Type B pancreatic cell (in vitro differentiated cells): Measurements from ENCODE around the gene GANC. TPM values are rescaled to one million over a fixed set of nuclear protein-coding genes. Genes with fewer than 3 reads are reported as not detected.

ENCODE experiments used
- DNase-seq: peaks from one replicate; pipeline ENCODE4 v3.0.0; 2021; ENCODE audit warnings: mixed read lengths; ENCODE audit not compliant: unreplicated experiment; ENCODE audit errors: extremely low spot score
- H3K27ac Mint-ChIP-seq: 2 replicates; pipeline ENCODE4 v1.8.0; 2021; ENCODE audit warnings: mild to moderate bottlenecking, mixed read lengths
- H3K27me3 Mint-ChIP-seq: 2 replicates; pipeline ENCODE4 v1.8.0; 2021; ENCODE audit warnings: mixed read lengths
- H3K36me3 Mint-ChIP-seq: 2 replicates; pipeline ENCODE4 v1.8.0; 2021; ENCODE audit warnings: mixed read lengths
- H3K4me1 Mint-ChIP-seq: one replicate; pipeline ENCODE4 v1.8.0; 2021; ENCODE audit warnings: mixed read lengths; ENCODE audit not compliant: unreplicated experiment
- H3K4me3 Mint-ChIP-seq: 2 replicates; pipeline ENCODE4 v1.8.0; 2021; ENCODE audit warnings: mild to moderate bottlenecking, mixed read lengths
- H3K9me3 Mint-ChIP-seq: 2 replicates; pipeline ENCODE4 v1.8.0; 2021; ENCODE audit warnings: mixed read lengths
- total RNA-seq: library from RNA; stranded (reverse); gene quantifications from 2 replicates; pipeline ENCODE4 v1.2.1, GENCODE V29; 2021; ENCODE audit warnings: low replicate concordance
- TF ChIP-seq, protein P1 (sequence below): fragments of 200-600 bp; sonication (generic); conservative IDR thresholded peaks from 2 replicates; pipeline ENCODE4 v1.5.0; 2021; ENCODE audit warnings: antibody characterized with exemption, mild to moderate bottlenecking

GANC gene
- total RNA-seq, 1 donor from 2014 or later = 24.4 TPM

DNA sequence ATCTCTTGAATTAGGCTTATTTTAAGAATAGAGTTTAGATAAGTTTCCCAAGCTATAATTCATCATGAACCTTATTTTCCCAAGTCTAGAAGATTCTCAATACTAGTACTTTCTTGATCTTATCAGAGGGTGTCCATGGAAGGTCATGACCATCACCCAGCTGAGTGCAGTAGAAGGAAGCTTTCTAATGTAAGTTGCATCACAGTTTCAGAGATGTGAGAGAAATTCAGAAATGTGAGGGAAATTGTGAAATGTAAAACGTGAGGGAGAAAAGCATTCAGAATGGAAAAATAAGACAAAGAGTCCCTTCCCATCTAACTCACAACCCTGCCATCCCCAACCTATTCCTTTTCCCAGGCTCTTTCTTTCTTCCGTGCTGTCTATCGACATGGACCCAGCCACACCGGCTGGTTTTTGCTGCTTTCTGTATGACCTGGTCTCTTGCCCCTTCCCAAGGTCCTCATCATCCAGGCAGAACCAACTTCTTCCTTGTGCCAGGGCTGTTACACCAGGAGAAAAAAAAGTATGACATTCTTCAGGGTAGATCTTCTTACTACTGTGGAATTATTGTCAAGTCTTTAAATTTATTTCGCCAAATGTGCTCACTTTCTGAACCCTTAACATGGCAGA is 93.0 kb downstream of the GANC start:
- Mint-ChIP-seq H3K27ac (no peak overlapping the region), H3K9me3 (no peaks in the 10 kb centered on the region), H3K4me3 (no peak overlapping the region), H3K4me1 (no peaks in the 10 kb centered on the region), H3K27me3 (no peaks in the 10 kb centered on the region), H3K36me3 (no peaks in the 10 kb centered on the region)
- no peak for DNase-seq
- TF ChIP-seq, protein P1, sequence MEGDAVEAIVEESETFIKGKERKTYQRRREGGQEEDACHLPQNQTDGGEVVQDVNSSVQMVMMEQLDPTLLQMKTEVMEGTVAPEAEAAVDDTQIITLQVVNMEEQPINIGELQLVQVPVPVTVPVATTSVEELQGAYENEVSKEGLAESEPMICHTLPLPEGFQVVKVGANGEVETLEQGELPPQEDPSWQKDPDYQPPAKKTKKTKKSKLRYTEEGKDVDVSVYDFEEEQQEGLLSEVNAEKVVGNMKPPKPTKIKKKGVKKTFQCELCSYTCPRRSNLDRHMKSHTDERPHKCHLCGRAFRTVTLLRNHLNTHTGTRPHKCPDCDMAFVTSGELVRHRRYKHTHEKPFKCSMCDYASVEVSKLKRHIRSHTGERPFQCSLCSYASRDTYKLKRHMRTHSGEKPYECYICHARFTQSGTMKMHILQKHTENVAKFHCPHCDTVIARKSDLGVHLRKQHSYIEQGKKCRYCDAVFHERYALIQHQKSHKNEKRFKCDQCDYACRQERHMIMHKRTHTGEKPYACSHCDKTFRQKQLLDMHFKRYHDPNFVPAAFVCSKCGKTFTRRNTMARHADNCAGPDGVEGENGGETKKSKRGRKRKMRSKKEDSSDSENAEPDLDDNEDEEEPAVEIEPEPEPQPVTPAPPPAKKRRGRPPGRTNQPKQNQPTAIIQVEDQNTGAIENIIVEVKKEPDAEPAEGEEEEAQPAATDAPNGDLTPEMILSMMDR = no peak

DNA sequence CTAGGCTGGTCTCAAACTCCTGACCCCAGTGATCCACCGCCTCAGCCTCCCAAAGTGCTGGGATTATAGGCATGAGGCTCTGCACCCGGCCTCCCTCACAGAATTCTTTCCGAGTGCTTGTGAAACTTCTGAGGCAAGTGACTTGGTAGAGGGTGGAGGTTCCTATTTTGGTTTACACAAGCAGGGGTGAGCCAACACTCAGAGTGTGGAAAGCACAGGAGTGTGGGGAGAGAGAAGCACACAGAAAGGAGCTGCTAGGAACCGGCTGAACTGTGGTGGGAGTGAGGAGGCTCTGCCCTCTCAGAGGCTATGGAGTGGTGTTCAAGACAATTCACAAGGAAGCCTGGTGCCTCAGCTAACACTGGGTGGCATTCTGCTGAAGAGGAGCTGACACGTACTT is 94.0 kb downstream of the GANC start:
- Mint-ChIP-seq H3K4me3 (no peak overlapping the region), H3K4me1 (no peaks in the 10 kb centered on the region), H3K27me3 (no peaks in the 10 kb centered on the region), H3K27ac (no peak overlapping the region), H3K36me3 (no peaks in the 10 kb centered on the region), H3K9me3 (no peaks in the 10 kb centered on the region)
- TF ChIP-seq, protein P1 = no peak
- DNase-seq = no peak

DNA sequence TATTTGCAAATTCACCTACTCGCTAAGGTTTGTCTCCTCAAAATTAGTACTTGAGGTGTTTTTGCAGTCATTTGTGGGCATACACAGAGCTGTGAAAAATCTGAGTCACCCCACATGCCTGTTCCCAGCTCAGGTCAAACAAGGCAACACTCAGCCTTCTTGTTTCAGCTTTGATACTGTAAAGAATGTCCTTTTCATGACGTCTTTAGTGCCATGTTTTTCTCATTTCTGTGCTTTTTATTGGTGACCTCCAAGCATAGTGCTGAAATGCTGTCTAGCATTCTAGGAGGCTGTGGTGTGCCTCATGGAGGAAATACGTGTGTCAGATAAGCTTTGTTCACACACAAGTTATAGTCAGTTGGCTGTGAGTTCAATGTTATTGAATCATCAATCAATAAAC is 95.1 kb downstream of the GANC start:
- no peak overlapping the region for H3K27ac Mint-ChIP-seq
- TF ChIP-seq, protein P1 = no peak

DNA sequence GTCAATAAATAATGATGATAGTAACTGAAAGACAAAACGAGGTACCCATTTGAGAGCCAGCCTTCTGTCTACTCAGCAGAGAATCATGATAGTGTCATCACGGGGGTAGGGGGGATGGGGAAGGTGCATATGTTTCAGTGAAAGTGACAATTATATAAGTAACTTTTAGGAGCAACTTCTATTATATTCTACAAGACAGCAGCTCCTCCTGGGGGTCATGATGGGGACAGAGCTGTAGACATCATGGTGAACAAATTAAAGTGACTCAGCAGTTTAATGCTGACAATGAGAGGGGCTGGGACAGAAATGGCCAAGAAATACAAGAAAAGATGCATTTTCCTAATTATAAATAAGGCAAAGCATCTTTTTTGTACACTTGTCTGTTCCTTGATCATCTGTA is 98.1 kb downstream of the GANC start:
- H3K36me3 Mint-ChIP-seq = peaks cover 3% of the 10 kb centered on the region
- TF ChIP-seq, protein P1 = no peak
- H3K9me3 Mint-ChIP-seq = no peaks in the 10 kb centered on the region
- no peak overlapping the region for H3K27ac Mint-ChIP-seq
- no peaks in the 10 kb centered on the region for H3K27me3 Mint-ChIP-seq
- no peak overlapping the region for H3K4me3 Mint-ChIP-seq
- DNase-seq = no peak
- H3K4me1 Mint-ChIP-seq = no peaks in the 10 kb centered on the region

More for the DNA sequence above, 95.1 kb downstream of the GANC start:
- H3K36me3 Mint-ChIP-seq = no peaks in the 10 kb centered on the region
- no peaks in the 10 kb centered on the region for H3K27me3 Mint-ChIP-seq
- DNase-seq = no peak
- H3K9me3 Mint-ChIP-seq = no peaks in the 10 kb centered on the region
- no peaks in the 10 kb centered on the region for H3K4me1 Mint-ChIP-seq
- no peak overlapping the region for H3K4me3 Mint-ChIP-seq

DNA sequence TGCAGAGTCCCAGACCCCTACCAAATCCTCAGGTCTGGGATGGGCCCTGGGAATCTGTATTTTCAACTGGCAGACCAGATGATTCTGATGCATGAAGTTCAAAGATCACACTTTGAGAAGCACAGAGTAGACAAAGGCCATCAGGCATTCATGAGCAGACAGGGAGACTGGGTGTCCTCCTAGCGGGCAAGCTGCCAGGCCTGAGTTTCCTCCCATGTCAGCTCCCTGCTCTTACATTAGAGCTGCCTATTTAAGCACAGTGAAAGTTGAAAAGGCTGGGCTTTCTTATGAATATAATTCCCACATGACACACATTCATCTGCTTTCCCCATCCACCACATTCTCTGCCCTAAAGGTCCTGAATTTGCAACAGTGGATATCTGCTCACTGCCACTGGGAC is 100.3 kb downstream of the GANC start:
- Mint-ChIP-seq H3K4me1 (no peaks in the 10 kb centered on the region), H3K27me3 (no peaks in the 10 kb centered on the region), H3K27ac (no peak overlapping the region), H3K36me3 (peaks cover 3% of the 10 kb centered on the region), H3K9me3 (no peaks in the 10 kb centered on the region), H3K4me3 (no peak overlapping the region)
- TF ChIP-seq, protein P1 = no peak
- DNase-seq = no peak

DNA sequence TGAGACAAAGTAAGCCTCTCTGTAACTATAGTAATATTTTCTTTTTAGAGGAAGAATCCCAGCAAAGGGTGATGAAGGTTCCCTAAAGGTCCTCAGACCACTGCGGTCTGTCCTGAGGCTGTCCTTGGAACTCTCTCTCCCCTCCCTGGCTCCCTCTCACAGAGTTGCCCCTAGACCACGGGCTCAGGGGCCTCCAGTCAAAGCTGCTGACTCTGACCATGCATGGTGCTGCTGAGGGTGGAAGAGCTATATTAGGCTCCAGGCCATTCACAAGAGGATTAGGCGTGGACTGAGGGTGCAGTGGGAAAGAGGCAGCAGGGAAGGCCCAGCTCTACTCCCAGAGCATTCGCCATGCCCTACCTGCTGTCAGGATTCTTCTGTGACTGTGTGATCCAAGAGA is 100.9 kb downstream of the GANC start:
- DNase-seq = no peak
- no peak overlapping the region for H3K4me3 Mint-ChIP-seq
- TF ChIP-seq, protein P1 = no peak
- peaks cover 3% of the 10 kb centered on the region for H3K36me3 Mint-ChIP-seq
- no peaks in the 10 kb centered on the region for H3K4me1 Mint-ChIP-seq
- no peaks in the 10 kb centered on the region for H3K27me3 Mint-ChIP-seq
- H3K27ac Mint-ChIP-seq = no peak overlapping the region
- H3K9me3 Mint-ChIP-seq = no peaks in the 10 kb centered on the region
